ENCODE results near the gene C1QTNF8.

Gene C1QTNF8

DNA sequence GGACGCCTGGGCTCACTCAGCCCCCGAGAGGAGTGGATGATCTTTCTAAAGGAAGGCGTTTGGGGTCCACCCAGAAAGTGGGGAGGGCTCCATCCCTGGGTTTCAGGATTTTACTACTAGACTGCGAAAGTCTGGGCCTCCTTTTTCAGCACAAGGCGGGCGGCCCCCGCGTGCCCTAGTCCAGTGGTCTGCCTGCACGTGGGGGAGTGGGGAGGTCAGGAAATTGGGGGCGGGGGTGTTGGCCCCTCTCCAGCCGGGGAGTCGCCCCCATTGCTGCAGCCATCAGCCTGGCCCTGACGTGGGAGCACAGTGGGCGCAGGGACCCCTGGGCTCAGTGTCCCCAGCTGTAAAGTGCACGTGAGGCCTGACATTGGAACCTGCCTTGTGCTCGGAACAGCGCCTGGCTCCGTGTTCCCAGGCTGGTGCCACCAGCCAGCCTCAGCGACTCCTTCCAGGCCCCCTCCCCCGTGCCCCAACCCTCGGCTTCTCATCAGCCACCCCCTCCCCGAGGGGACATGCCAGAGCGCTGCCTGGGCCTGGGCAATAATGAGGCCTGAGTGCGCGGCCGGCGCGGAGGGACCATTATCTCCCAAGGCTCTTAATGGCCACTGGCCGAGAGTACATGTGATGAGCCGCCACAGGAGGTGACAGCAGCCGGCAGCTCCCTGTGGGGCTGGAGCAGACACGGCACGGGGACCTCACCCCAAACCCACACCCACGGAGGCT lies 2.4 kb upstream of the C1QTNF8 start:
- TF ChIP-seq, protein P1, sequence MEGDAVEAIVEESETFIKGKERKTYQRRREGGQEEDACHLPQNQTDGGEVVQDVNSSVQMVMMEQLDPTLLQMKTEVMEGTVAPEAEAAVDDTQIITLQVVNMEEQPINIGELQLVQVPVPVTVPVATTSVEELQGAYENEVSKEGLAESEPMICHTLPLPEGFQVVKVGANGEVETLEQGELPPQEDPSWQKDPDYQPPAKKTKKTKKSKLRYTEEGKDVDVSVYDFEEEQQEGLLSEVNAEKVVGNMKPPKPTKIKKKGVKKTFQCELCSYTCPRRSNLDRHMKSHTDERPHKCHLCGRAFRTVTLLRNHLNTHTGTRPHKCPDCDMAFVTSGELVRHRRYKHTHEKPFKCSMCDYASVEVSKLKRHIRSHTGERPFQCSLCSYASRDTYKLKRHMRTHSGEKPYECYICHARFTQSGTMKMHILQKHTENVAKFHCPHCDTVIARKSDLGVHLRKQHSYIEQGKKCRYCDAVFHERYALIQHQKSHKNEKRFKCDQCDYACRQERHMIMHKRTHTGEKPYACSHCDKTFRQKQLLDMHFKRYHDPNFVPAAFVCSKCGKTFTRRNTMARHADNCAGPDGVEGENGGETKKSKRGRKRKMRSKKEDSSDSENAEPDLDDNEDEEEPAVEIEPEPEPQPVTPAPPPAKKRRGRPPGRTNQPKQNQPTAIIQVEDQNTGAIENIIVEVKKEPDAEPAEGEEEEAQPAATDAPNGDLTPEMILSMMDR (IDR thresholded peaks at IDR 0.05), result no peak
- H3K4me1 ChIP-seq (ENCODE audit: control insufficient read depth in 1 of 2, insufficient read depth in 1 of 2, low read depth in 1 of 2, low read length in 1 of 2), result peaks cover 0 to 4% of the 10 kb centered on the region in 2 experiments
- no peak overlapping the region for H3K4me3 ChIP-seq (ENCODE audit: low read depth in 1 of 2, low read length in 1 of 2)
- H3K27me3 ChIP-seq, result peaks cover 79% of the 10 kb centered on the region
- H3K36me3 ChIP-seq, result no peaks in the 10 kb centered on the region
- H3K27ac ChIP-seq, result no peak overlapping the region
- H3K9me3 ChIP-seq, result no peaks in the 10 kb centered on the region

DNA sequence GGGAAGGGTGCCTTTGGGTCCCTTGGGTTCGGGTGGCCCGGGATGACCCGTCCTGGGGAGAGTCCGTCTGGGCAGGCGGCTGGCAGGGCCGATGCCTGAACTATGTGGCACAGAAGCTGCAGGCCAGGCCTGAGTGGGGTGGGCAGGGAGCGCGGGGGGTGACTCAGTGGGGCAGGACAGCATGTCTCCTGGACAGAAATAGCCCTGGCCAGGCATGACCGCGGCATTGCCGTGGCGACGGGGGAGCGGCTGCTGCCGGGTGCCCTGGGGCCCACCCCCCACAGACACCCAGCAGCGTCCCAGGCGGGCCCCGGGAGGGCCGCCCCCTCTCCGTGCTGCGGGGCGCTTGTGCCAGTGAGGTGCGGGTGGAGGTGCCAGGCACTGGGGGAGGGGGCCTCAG lies 1.8 kb upstream of the C1QTNF8 start:
- H3K36me3 ChIP-seq, result no peaks in the 10 kb centered on the region
- no peaks in the 10 kb centered on the region for H3K9me3 ChIP-seq
- peaks cover 76% of the 10 kb centered on the region for H3K27me3 ChIP-seq
- H3K4me3 ChIP-seq (ENCODE audit: low read depth in 1 of 2, low read length in 1 of 2), result no peak overlapping the region
- TF ChIP-seq, protein P1 (IDR thresholded peaks at IDR 0.05), result no peak
- H3K27ac ChIP-seq, result no peak overlapping the region
- peaks cover 0 to under 1% of the 10 kb centered on the region in 2 experiments for H3K4me1 ChIP-seq (ENCODE audit: control insufficient read depth in 1 of 2, insufficient read depth in 1 of 2, low read depth in 1 of 2, low read length in 1 of 2)

DNA sequence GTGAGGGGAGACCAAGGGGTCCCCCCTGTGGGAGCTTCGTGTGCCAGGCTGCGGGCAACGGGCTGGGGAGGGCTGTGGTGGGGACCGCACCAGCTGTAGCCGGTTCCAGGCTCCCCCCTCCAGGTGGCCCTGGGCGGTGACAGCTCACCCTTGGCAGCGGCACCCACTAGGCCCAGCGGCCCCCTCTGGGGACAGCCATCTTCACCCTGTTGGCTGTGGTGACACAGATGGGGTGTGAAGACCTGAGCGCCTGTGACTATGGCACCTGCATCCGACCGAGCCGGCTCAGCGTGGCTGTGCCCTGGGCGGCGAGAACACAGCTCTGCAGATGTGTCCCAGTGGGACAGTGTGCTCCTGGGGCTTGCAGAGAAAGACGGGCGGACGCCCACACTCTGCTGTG lies 1.1 kb upstream of the C1QTNF8 start:
- no peaks in the 10 kb centered on the region for H3K9me3 ChIP-seq
- no peak overlapping the region for H3K4me3 ChIP-seq (ENCODE audit: low read depth in 1 of 2, low read length in 1 of 2)
- no peak overlapping the region for H3K27ac ChIP-seq
- H3K36me3 ChIP-seq, result no peaks in the 10 kb centered on the region
- H3K27me3 ChIP-seq, result peaks cover 72% of the 10 kb centered on the region
- no peaks in the 10 kb centered on the region for H3K4me1 ChIP-seq (ENCODE audit: control insufficient read depth in 1 of 2, insufficient read depth in 1 of 2, low read depth in 1 of 2, low read length in 1 of 2)
- TF ChIP-seq, protein P1 (IDR thresholded peaks at IDR 0.05), result no peak

DNA sequence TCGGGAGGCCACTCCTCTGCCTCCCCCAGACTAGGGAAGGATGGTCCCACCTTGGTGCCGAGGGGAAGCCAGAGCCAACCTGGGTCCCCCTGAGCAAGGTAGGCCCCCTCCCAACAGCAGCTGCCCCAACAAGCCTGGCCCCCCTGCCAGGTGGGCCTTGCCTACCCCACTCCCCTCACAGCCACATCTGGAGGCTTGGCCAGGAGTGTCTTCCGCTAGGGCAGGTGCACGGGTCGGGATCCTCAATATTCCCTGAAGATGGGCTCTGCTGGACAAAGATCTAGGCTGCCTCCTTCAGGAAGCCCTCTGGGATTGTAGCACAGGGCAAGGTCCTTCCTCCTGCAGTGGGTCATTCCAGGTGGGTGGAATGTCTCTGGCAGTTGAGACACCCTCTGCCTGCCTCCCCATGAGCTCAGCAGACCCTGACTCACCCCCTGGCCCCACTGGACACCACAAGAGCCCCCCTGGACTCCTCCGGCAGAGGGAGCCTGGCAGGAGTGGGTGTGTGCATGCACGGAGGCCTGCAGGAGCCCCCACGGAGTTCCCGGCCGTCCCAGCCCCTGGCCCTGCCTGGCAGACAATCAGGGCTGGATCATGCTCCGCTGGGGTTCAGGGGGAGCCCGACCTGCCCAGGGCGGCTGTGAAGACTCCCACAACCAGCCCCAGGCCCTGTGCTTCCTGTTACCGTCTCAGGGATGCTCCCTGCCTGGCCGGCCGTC lies 435 bp downstream of the C1QTNF8 start:
- Histone ChIP-seq H3K4me3 (ENCODE audit: low read depth in 1 of 2, low read length in 1 of 2) (no peak overlapping the region), H3K4me1 (ENCODE audit: control insufficient read depth in 1 of 2, insufficient read depth in 1 of 2, low read depth in 1 of 2, low read length in 1 of 2) (no peaks in the 10 kb centered on the region), H3K36me3 (no peaks in the 10 kb centered on the region), H3K9me3 (no peaks in the 10 kb centered on the region), H3K27me3 (peaks cover 65% of the 10 kb centered on the region), H3K27ac (no peak overlapping the region)
- TF ChIP-seq, protein P1 (IDR thresholded peaks at IDR 0.05), result no peak

DNA sequence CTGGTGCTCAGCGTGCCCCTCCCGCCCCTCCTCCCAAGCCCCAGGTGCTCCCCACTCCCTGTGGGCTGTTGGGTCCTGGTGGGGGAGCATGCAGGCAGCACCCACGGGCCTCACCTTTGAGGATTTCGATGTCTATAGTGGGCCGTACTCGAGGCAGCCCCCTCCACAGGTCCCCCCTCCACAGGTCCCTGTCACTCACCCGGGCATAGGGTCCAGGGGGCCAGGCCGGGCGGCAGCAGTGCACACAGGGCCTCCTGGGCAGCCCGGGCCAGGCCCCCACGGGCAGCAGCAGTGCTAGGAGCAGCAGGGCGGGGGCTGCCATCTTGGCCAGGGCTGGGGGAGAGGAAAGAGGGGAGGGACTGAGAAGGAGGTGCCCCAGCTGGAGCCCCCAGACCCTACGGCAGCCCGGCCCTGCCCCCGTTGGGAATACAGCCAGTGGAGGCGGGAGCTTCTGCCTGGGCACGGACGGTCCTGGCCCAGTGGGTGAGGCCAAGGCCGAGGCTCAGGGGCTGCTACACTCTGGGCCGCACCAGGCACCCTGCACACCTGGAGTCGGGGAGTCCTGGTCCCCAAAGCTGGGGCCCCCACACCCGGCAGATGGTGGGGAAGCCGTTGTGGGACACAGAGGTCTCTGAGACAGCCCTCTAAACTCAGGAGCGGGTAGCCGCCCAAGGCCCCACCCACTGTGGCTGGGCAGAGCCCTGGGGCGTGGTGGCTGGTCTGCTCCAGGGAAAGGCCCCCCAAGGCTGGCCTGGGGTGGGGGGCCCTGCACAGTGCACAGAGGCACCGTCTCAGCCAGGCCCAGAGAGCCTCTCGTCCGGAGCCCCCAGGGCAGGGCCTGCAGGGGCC lies 1.2 kb downstream of the C1QTNF8 start:
- TF ChIP-seq, protein P1 (IDR thresholded peaks at IDR 0.05), result no peak
- no peaks in the 10 kb centered on the region for H3K9me3 ChIP-seq
- H3K4me1 ChIP-seq (ENCODE audit: control insufficient read depth in 1 of 2, insufficient read depth in 1 of 2, low read depth in 1 of 2, low read length in 1 of 2), result no peaks in the 10 kb centered on the region
- no peak overlapping the region for H3K27ac ChIP-seq
- no peaks in the 10 kb centered on the region for H3K36me3 ChIP-seq
- H3K27me3 ChIP-seq, result peaks cover 65% of the 10 kb centered on the region
- no peak overlapping the region for H3K4me3 ChIP-seq (ENCODE audit: low read depth in 1 of 2, low read length in 1 of 2)

All from neutrophil (primary cell).